Stimulated activated CD4-positive, alpha-beta T cell treated with anti-CD3 and anti-CD28 coated beads, Interleukin-2, amount 100 ng/mL, for 48 hours (primary cell): ENCODE results near the gene CRIP2.

Experiments used
- DNase-seq, 2 donors: peaks; one replicate each; pipeline ENCODE4 v3.0.0-alpha.2; 2020

Gene CRIP2

GRCh38 chr14:105445290-105445689 lies 29.3 kb upstream of the CRIP2 start:
- DNase-seq, result no peak

DNA sequence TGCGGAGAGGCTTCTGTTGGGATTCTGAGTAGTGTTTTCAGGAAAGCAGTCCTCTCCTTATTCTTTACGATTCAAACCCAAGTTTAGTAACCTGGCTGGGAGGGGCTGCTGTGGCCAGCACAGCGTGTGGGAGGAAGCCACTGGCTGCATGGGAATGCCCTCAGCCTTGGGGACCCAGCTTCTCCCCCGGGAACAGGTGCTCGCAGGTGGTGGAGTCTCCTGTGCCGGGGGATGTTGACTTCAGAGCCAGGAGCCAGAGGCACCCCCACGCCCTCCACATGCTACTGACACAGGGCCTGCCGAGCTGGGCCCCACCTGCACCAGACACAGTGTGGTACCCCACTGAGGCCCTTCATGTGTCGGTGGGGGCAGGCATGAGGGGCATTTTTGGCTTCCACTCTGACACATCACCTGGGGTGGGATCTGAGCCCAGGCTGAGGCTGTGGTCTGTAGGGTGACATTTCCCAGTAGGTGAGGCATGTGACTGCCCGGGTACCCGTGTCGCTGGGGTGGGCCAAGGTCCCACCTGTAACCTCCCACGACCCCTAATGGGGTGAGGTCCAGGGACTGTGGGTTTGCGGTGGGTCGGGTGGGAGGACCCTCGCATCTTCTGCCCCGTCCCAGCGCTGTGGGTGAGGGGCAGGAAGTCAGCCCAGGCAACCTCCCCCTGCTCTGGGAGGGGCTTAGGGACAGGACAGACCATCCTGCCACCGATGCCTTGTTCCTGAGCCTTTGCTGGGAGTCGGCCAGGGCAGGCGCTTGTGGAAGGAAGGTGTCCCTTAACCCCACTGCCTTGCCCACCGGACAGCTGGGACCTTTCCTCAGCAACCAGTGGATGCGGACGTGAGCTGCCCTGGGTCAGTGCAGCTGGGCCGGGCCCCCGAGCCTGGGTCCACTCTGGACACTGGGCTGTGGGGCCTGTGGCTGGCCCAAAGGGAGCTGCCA lies 28.4 kb upstream of the CRIP2 start:
- DNase-seq, result no peak

DNA sequence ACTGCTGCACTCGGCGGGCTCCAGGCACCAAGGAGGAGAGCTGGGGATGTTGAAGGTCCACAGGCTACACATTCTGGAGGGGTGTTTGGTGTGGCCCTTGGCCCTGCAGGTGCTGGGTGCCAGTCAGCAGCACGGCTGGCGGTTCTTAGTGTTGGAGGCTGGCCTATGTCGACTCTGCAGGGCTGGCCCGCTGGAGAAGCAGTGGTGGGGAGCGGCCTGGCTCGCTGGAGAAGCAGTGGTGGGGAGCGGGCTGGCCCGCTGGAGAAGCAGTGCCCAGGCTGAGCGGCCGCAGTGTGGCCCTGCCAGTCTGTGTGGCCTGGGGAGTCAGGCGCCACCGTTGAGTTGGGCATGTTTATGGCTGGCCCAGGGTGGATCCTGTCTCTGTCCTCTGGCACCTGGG lies 27.6 kb upstream of the CRIP2 start:
- no peak for DNase-seq

DNA sequence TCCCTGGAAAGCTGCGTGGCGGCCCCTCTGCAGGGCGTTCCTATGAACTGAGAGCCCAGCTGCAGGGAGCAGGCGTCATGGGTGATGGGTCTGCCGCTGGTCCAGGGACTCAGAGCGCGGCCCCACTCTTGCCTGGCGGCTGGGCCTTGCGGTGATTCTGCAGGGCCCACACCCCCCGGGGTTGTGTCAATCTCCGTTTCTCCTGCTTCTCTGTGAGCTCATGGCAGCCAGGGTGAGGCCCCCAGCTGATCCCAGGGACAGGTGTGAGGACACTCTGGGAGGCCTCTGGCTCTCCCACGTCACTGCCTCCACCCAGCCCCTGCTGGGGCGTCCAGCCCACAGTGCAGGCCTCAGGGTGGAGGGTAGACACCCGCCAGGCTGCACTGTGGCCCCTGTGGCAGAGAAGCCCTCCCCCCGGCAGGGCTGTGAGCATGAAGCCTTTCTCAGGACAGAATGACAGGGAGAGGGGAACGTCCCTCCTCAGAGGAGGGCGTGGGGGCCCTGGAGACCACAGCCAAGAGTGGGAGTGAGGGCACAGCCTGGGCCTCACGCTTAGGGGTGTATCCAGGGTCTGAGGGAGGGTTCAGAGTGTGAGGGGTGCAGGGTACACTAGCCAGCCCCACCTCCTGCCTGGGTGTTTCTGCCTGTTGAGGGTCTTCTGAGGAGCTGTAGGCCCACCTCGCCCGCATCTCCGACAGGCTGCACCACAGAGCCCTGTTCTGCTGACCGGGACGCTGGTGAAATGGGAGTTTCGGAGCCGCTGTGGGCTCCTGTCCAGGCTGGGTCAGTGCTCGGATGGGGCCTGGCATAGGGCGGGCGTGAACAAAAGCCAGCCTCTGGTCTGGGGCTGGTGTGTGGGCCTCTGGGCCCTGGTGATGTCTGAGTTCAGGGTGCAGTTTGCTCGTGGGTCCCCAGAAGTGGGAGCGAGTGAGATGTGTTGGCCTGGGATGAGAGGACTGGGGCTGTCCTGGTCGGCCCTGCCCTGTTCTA lies 26.7 kb upstream of the CRIP2 start:
- DNase-seq, result no peak

GRCh38 chr14:105448706-105449111 lies 25.9 kb upstream of the CRIP2 start:
- DNase-seq, result peak; percentile 59 to 65

- no peak for DNase-seq
Observed at GRCh38 chr14:105449276-105450122, 25.1 kb upstream of the CRIP2 start.

DNA sequence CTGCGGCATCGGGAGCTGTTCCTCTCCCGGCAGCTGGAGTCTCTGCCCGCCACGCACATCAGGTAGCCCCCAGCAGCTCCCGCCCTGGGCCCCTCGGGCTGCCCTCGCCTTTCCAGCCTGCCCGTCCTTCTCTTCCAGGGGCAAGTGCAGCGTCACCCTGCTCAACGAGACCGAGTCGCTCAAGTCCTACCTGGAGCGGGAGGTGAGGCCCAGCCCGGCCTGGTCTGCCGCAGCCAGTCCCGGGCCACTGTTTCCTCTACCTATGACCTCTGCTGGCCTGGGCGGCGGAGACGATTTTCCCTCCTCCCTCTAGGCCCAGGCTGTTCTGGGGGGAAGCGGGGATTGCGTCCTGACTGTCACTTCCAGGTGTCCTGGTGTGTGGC lies 24.5 kb upstream of the CRIP2 start:
- no peak for DNase-seq

- no peak for DNase-seq
Observed at GRCh38 chr14:105450864-105451720, 23.5 kb upstream of the CRIP2 start.

DNA sequence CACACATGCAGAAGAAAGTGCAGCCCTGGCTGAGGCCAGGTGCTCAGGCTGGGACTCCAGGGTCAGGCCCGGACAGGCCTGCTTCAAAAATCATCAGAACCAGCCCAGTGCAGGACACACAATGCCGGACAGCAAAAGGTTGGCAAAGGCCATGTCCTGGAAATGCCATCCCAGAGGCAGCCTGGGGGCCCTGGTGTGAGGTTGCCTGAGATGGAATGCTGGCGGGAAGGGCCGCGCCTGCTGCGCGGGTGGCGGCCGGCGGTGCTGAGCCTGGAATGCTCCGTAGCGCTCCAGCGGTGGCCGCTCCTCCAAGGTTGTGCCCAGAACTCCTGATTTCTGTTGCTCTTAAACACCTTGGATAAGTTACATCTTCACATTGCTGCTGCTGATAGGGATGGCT lies 21.7 kb upstream of the CRIP2 start:
- no peak for DNase-seq

DNA sequence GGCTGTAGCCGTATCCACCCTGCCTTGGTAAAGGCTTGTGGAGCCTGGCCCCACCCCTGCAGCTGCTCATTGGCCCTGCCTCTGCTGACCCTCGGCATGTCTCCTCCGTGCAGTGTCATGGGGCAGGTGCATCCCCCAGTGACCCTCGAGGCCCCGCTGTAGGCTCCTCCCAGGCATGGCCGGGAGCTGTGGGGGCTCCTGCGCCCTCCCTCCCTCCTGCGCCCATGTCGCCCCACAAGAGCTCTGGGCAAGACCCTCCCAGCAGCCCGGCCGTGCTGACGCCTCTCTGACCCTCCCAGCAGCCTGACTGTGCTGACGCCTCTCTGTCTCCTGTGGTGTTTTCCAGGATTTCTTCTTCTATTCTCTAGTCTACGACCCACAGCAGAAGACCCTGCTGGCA lies 20.8 kb upstream of the CRIP2 start:
- DNase-seq, result no peak

DNA sequence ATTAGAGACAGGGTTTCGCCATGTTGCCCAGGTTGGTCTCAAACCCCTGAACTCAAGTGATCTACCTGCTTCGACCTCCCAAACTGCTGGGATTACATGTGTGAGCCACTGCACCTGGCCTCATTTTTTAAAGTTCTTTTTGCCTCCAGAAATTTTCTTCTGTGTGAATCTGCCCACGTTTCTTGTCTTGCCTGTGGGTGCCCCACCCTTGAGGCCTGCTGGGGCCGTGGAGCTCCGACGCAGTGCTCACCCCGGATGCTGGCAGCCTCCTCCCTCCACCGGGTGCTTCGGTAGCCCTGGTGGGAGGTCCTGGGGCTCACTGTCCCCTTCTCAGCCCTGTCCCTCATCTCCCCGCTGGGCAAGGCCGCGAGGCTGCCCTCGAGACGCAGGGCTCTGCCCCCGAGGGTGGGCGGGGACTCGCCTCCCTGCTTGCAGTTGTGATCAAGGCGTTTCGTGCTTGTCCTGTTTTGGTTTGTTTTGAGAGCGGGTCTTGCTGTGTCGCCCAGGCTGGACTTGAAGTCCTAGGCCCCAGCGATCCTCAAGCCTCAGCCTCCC lies 19.5 kb upstream of the CRIP2 start:
- DNase-seq, result no peak

- DNase-seq, result no peak
Observed at GRCh38 chr14:105455766-105456660, 18.6 kb upstream of the CRIP2 start.

DNA sequence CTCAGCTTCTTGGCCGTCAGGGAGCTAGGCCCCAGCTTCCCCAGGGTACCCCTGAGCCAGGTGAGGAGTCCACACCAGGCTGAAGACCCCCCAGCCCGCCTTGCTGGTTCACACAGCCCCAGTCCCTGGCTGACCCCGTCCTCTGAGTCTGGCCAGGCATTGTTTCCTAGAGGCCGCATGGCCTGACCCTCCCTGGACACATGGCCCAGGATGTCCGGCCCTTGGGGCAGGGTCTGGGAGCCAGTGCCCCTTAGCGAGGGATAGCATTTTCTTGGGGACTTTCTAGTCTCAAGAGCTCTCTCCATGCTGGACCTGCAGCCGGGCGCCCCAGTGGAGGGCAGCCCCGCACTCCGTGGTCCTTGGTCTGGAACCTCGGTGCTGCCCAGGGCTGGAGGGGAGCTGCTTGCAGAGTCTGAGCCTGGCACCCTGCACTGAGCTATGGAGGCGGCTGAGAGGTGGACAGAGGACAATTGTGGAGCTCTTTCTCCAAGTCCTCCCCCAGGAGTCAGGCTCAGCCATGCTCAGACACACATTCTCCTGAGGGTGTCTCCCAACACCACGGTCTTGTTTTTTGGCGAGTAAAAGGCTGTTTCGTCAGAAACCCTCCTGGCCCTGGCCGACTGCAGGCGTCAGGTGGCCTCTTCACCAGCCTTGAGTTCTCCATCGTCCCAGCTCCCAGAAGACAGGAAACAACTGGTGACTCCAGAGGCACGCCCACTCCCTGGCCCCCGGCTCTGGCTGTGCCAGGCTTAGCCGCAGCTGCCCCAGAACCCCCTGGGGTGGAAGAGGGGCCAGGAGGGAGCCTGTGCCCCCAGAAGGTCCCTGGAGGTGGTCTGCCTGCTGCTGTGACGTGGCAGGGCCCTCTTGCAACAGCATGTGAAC lies 17.6 kb upstream of the CRIP2 start:
- DNase-seq, result no peak

GRCh38 chr14:105458010-105458409 lies 16.6 kb upstream of the CRIP2 start:
- no peak for DNase-seq

GRCh38 chr14:105458571-105458970 lies 16.1 kb upstream of the CRIP2 start:
- DNase-seq, result no peak

DNA sequence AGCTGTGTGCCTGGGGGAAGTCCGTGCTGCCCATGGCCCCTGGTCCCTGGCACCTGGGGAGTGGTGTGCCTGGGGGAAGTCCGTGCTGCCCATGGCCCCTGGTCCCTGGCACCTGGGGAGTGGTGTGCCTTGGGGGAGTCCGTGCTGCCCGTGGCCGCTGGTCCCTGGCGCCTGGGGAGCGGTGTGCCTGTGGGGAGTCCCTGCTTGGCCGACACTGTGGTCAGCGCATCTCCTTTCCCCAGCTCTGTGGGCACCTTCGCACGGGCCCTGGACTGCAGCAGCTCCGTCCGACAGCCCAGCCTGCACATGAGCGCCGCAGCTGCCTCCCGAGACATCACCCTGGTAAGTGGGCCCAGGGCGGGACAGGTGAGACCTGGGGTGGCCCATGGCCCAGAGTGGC lies 14.5 kb upstream of the CRIP2 start:
- DNase-seq, result no peak

DNA sequence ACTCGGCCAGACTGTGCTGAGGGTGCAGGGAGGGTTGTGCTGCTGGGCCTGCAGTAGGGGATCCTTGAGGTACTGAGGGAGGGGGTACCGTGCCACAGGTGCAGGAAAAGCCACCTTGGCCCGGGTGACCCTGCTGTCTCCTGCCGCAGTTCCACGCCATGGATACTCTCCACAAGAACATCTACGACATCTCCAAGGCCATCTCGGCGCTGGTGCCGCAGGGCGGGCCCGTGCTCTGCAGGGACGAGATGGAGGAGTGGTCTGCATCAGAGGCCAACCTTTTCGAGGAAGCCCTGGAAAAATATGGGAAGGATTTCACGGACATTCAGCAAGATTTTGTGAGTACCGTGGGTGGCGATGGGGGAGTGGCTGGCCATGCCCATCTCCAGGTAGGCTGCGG lies 14.0 kb upstream of the CRIP2 start:
- DNase-seq, result no peak

DNA sequence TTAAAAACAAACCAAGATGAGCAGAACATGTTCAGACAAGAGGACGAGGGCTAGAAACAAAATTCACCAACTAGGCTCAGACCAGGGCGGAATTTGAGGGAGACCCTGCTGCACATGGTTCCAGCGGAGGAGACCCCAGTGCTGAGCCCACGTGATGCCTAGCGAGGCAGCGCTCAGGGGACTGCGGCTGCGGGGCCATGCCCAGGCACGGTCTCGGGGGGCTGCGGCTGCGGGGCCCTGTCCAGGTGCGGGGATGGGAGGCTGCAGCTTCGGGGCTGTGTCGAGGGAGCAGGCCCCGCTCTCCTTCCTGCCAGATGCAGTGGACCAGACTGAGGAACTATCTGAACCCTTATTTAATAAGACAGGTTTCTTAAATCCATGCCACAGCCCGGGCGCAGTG lies 12.7 kb upstream of the CRIP2 start:
- no peak for DNase-seq

DNA sequence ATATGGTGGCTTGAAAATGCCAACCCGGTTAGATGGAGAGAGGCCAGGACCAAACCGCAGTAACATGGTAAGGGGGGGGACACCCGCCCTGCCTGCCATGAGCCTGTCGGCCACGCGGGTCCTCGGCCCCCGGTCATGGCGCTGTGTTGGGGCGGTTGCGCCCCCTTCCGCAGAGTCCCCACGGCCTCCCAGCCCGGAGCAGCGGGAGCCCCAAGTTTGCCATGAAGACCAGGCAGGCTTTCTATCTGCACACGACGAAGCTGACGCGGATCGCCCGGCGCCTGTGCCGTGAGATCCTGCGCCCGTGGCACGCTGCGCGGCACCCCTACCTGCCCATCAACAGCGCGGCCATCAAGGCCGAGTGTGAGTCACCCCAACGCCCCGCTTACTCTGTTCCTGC lies 10.1 kb upstream of the CRIP2 start:
- no peak for DNase-seq
